A673 (cell line): Measurements from ENCODE around the gene HACE1. TPM values are rescaled to one million over a fixed set of nuclear protein-coding genes. Genes with fewer than 3 reads are reported as not detected.
"Not testable (repeated sequence)": the region's sequence is repeated elsewhere in the genome, so short reads cannot be mapped to it uniquely, and the experiment has no call there.

ENCODE experiments used
- BruUV-seq: library from RNA; stranded (reverse); fragments of 400-500 nt; replicated peaks from 2 replicates; lab custom pipeline; 2021; lab: Mats Ljungman, UMichigan
- CTCF ChIA-PET: fragments of 300-600 bp; sonication (Branson Sonifier 250); formaldehyde crosslinking; loops from one replicate; lab custom pipeline; 2022; ENCODE audit warnings: antibody characterized with exemption; lab: Charles Lee
- POLR2A ChIA-PET: fragments of 300-600 bp; sonication (Branson Sonifier 250); formaldehyde crosslinking; loops from one replicate; lab custom pipeline; 2022; ENCODE audit warnings: antibody characterized with exemption; ENCODE audit not compliant: low non-redundant PET; lab: Charles Lee
- DNase-seq: peaks from one replicate; pipeline ENCODE4 v3.0.0-alpha.2; 2015; ENCODE audit warnings: low spot score
- H3K27ac ChIP-seq: fragments of 200-600 bp; sonication (generic); 2 replicates; pipeline ENCODE4 v1.5.1; 2016; ENCODE audit warnings: mixed run types, low read depth, mild to moderate bottlenecking, mixed read lengths, antibody characterized with exemption, low read length; ENCODE audit not compliant: poor library complexity, severe bottlenecking
- H3K27me3 ChIP-seq: fragments of 200-600 bp; sonication (generic); replicated peaks from 2 replicates; pipeline ENCODE4 v1.6.1; 2017; ENCODE audit warnings: mixed run types, low read depth, mild to moderate bottlenecking, mixed read lengths, antibody characterized with exemption, low read length; ENCODE audit not compliant: insufficient read depth, poor library complexity
- H3K36me3 ChIP-seq: fragments of 200-600 bp; sonication (generic); 2 replicates; pipeline ENCODE4 v1.6.1; 2016; ENCODE audit warnings: mixed run types, mild to moderate bottlenecking, mixed read lengths, antibody characterized with exemption, low read length; ENCODE audit not compliant: insufficient read depth, poor library complexity, severe bottlenecking
- H3K4me1 ChIP-seq: fragments of 200-600 bp; sonication (generic); 2 replicates; pipeline ENCODE4 v1.6.1; 2017; ENCODE audit warnings: mixed run types, mild to moderate bottlenecking, mixed read lengths, antibody characterized with exemption, low read length; ENCODE audit not compliant: insufficient read depth, poor library complexity, severe bottlenecking
- H3K4me3 ChIP-seq: fragments of 200-600 bp; sonication (generic); 2 replicates; pipeline ENCODE4 v1.5.1; 2016; ENCODE audit warnings: low read depth, mixed run types, mild to moderate bottlenecking, mixed read lengths, low read length; ENCODE audit not compliant: poor library complexity, severe bottlenecking
- H3K9me3 ChIP-seq: fragments of 200-600 bp; sonication (generic); 2 replicates; pipeline ENCODE4 v1.6.1; 2016; ENCODE audit warnings: mixed run types, low read depth, mild to moderate bottlenecking, mixed read lengths, antibody characterized with exemption, low read length; ENCODE audit not compliant: poor library complexity, severe bottlenecking
- EZH2 ChIP-seq: fragments of 200-600 bp; sonication (generic); IDR thresholded peaks from 2 replicates; pipeline ENCODE4 v1.6.1; 2017; ENCODE audit warnings: borderline replicate concordance, low read depth, mild to moderate bottlenecking, mixed read lengths, antibody characterized with exemption, low read length; ENCODE audit not compliant: poor library complexity, severe bottlenecking
- intact Hi-C: fragments of 100-400 bp; cut with micrococcal nuclease; formaldehyde crosslinking; loops from one replicate; pipeline ENCODE4 v1.10.0; 2022; ENCODE audit not compliant: unreplicated experiment
- total RNA-seq: library from RNA; stranded (reverse); gene quantifications from 2 replicates; pipeline ENCODE4 v1.2.3, GENCODE V29; 2021
- TF ChIP-seq, protein P1 (sequence below): fragments of 300-800, 200-600 bp; sonication (generic); conservative IDR thresholded peaks from 2 replicates; pipeline ENCODE4 v1.5.1; 2017; ENCODE audit warnings: low read depth, mild to moderate bottlenecking, antibody characterized with exemption, low read length, moderate library complexity, mixed read lengths

HACE1 gene
- total RNA-seq, 1 experiment from 2014 or later, result 16.3 TPM

DNA sequence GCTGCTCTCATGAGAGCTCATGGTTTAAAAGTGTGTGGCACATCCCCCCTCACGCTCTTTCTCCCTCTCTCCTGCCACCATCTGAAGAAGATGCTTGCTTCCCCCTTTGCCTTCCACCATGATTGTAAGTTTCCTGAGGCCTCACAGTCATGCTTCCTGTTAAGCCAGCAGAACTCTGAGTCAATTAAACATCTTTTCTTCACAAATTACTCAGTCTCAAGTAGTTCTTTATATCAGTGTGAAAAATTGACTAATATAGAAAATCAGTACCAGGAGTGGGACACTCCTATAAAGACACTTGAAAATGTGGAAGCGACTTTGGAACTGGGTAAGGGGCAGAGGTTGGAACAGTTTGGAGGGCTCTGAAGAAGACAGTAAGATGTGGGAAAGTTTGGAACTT is 45.0 kb downstream of the HACE1 start:
- no TSS peak for BruUV-seq
- Histone ChIP-seq H3K27ac (no peak overlapping the region), H3K4me3 (no peak overlapping the region), H3K36me3 (no peaks in the 10 kb centered on the region), H3K27me3 (no peaks in the 10 kb centered on the region), H3K4me1 (no peaks in the 10 kb centered on the region), H3K9me3 (no peaks in the 10 kb centered on the region)
- ChIA-PET CTCF (no interaction called here), POLR2A (no interaction called here)
- no peak for DNase-seq
- TF ChIP-seq, protein P1, sequence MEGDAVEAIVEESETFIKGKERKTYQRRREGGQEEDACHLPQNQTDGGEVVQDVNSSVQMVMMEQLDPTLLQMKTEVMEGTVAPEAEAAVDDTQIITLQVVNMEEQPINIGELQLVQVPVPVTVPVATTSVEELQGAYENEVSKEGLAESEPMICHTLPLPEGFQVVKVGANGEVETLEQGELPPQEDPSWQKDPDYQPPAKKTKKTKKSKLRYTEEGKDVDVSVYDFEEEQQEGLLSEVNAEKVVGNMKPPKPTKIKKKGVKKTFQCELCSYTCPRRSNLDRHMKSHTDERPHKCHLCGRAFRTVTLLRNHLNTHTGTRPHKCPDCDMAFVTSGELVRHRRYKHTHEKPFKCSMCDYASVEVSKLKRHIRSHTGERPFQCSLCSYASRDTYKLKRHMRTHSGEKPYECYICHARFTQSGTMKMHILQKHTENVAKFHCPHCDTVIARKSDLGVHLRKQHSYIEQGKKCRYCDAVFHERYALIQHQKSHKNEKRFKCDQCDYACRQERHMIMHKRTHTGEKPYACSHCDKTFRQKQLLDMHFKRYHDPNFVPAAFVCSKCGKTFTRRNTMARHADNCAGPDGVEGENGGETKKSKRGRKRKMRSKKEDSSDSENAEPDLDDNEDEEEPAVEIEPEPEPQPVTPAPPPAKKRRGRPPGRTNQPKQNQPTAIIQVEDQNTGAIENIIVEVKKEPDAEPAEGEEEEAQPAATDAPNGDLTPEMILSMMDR, result no peak
- no peak for TF ChIP-seq EZH2
- intact Hi-C loops, result no loop called here

DNA sequence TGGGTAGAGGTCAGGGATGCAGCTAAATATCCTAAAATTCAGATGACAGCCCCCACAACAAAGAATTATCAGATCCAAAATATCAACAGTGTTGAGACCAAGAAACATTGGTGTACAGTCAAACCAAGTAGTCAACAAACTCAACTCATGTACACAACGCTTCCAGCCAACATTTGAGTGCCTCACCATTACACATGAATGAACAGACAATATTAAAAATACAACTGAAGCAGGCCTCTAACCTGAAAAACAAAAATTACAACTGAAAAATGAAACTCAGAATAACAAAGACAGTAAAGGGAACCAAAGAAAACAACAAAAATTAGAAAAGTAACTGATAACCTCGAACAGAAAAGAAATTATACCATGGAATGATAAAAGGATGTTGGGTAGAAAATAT is 46.2 kb downstream of the HACE1 start:
- ChIA-PET CTCF (no interaction called here), POLR2A (no interaction called here)
- Histone ChIP-seq H3K27ac (no peak overlapping the region), H3K9me3 (no peaks in the 10 kb centered on the region), H3K4me3 (no peak overlapping the region), H3K4me1 (no peaks in the 10 kb centered on the region), H3K36me3 (no peaks in the 10 kb centered on the region), H3K27me3 (no peaks in the 10 kb centered on the region)
- TF ChIP-seq, protein P1, result no peak
- no peak for TF ChIP-seq EZH2
- BruUV-seq, result no TSS peak
- intact Hi-C loops, result no loop called here
- no peak for DNase-seq

GRCh38 chr6:104809116-104809515 is 50.6 kb downstream of the HACE1 start:
- TF ChIP-seq, protein P1, result no peak
- TF ChIP-seq EZH2, result no peak
- no TSS peak for BruUV-seq
- intact Hi-C loops, result no loop called here
- no peaks in the 10 kb centered on the region for H3K27me3 ChIP-seq
- H3K36me3 ChIP-seq, result no peaks in the 10 kb centered on the region
- DNase-seq, result no peak
- no peaks in the 10 kb centered on the region for H3K9me3 ChIP-seq
- no peak overlapping the region for H3K4me3 ChIP-seq
- CTCF ChIA-PET, result no interaction called here
- no peak overlapping the region for H3K27ac ChIP-seq
- no peaks in the 10 kb centered on the region for H3K4me1 ChIP-seq
- POLR2A ChIA-PET, result no interaction called here

DNA sequence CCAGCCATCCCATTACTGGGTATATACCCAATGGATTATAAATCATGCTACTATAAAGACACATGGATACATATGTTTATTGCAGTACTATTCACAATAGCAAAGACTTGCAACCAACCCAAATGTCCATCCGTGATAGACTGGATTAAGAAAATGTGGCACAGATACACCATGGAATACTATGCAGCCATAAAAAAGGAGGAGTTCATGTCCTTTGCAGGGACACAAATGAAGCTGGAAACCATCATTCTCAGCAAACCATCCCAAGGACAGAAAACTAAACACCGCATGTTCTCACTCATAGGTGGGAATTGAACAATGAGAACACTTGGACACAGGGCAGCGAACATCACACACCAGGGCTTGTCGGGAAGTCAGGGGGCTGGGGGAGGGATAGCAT is 54.4 kb downstream of the HACE1 start:
- POLR2A ChIA-PET, CTCF ChIA-PET, intact Hi-C loops, H3K27me3 ChIP-seq, H3K36me3 ChIP-seq, H3K4me3 ChIP-seq, H3K9me3 ChIP-seq, BruUV-seq, DNase-seq, H3K27ac ChIP-seq, H3K4me1 ChIP-seq: not testable (repeated sequence)
